ENCODE measurements around the gene PRKAG2.

GRCh38 chr7:151833691-151834090 is 43.2 kb downstream of the PRKAG2 start:
- no peak for TF ChIP-seq CTCF (IDR thresholded peaks at IDR 0.05; ENCODE audit: low read depth, low read length)
- TF ChIP-seq EZH2phosphoT487 (IDR thresholded peaks at IDR 0.05; ENCODE audit: low read depth), result no peak
